Adrenal gland (tissue), 12 donors: ENCODE data around the gene VPS9D1. TPM values are rescaled to one million over a fixed set of nuclear protein-coding genes. Genes with fewer than 3 reads are reported as not detected.

ENCODE experiments used
- DNase-seq, 7 donors: peaks; one replicate each; pipeline ENCODE4 v3.0.0-alpha.2; 2019 to 2020
- H3K27ac ChIP-seq, 5 donors: fragments of 200-600 bp; sonication (generic) in 4 of 5; 1 replicate in 3 of 5; 2 replicates in 2 of 5; pipeline versions ENCODE4 v1.5.1 to v1.8.0; 2016 to 2020; ENCODE audit warnings: mild to moderate bottlenecking in 1 of 5
- H3K27me3 ChIP-seq: fragments of 200-600 bp; 2 replicates; pipeline ENCODE4 v1.8.0; 2021
- H3K36me3 ChIP-seq, 2 donors: fragments of 200-600 bp; replicated peaks in 1 of 2; 1 replicate in 1 of 2; 2 replicates in 1 of 2; pipeline versions ENCODE4 v1.5.1 to v1.8.0; 2018 to 2022
- H3K4me1 ChIP-seq, 2 donors: fragments of 200-600 bp; replicated peaks in 1 of 2; 1 replicate in 1 of 2; 2 replicates in 1 of 2; pipeline versions ENCODE4 v1.5.1 to v1.8.0; 2018 to 2021
- H3K4me3 ChIP-seq, 4 donors: fragments of 200-600 bp; sonication (generic) in 3 of 4; one replicate each; pipeline ENCODE4 v1.5.1; 2016 to 2018
- H3K9me3 ChIP-seq, 3 donors: fragments of 200-600 bp; sonication (generic) in 1 of 3; replicated peaks in 1 of 3; 1 replicate in 2 of 3; 2 replicates in 1 of 3; pipeline versions ENCODE4 v1.5.1 to v1.8.0; 2016 to 2021
- CTCF ChIP-seq, 6 experiments: fragments of 450-650 bp in 4 of 6; fragments of 200-600 bp in 2 of 6; sonication (generic) in 1 of 6; IDR thresholded peaks; 1 replicate in 5 of 6; 2 replicates in 1 of 6; pipeline versions ENCODE4 v1.5.1 to v1.8.0; 2016 to 2021; ENCODE audit warnings: antibody characterized with exemption in 6 of 6, mild to moderate bottlenecking in 2 of 6, moderate library complexity in 1 of 6
- POLR2A ChIP-seq, 2 donors: fragments of 450-650 bp; IDR thresholded peaks; one replicate each; pipeline ENCODE4 v1.6.1; 2017; ENCODE audit warnings: antibody characterized with exemption in 2 of 2, mild to moderate bottlenecking in 2 of 2, moderate library complexity in 1 of 2
- WGBS, 4 donors: extraction: QIAGEN DNeasy Blood & Tissue Kit in 2 of 4; methylation state at CpG; one replicate each; pipeline versions ENCODE4 v1.1.5 to v1.1.7; 2013 to 2017; 5-methylcytosine and 5-hydroxymethylcytosine counted together
- intact Hi-C, 2 donors: fragments of 100-400 bp; cut with DNase I; formaldehyde crosslinking; loops; one replicate each; pipeline versions ENCODE4 v1.14.1 to v1.15.0; 2022 to 2023
- polyA plus RNA-seq, 3 donors: library from polyadenylated mRNA; stranded (reverse); fragments of 200-250 nt in 2 of 3; fragments of 350-450 nt in 1 of 3; fragmentation: Illumina TruSeq in 1 of 3; extraction: RNeasy Lipid Tissue Mini Kit (QIAGEN cat#74804) in 1 of 3; gene quantifications; one replicate each; pipeline ENCODE4 v1.2.3, GENCODE V29; 2013 to 2014
- total RNA-seq, 9 donors: library from RNA; depleted of rRNA in 4 of 9; stranded (reverse); fragments of >200 nt in 4 of 9; fragments of 120-200 nt in 1 of 9; fragmentation: NEBNext Ultra II Directional in 1 of 9; extraction: Animal tissue kit (Norgen Biotek cat#: 25700) in 1 of 9; gene quantifications; one replicate each; pipeline versions ENCODE4 v1.1.0 to v1.2.4, GENCODE V29; 2013 to 2023
- donor health status: healthy with polysubstance abuse.
- donor health status: Bipolar disorder and iron deficiency.
- donor health status: DM: yes; HTN: yes; CAD: no.
- donor health status: DM: no; HTN: no; CAD: no.
- donor health status: DM: no; HTN: no; CAD: no.
- donor health status: DM: yes; HTN: yes; CAD: no.

The VPS9D1 gene
- total and polyA plus RNA-seq, 12 donors = 3.9 to 102 (median 23.2) TPM

- Histone ChIP-seq H3K36me3 (no peaks in the 10 kb centered on the region), H3K27me3 (no peaks in the 10 kb centered on the region), H3K27ac (no peak overlapping the region), H3K4me1 (peaks cover 6 to 11% of the 10 kb centered on the region in 2 donors), H3K4me3 (peak overlapping the region in 1 of 4 donors; percentile 51), H3K9me3 (no peaks in the 10 kb centered on the region)
- TF ChIP-seq POLR2A (IDR thresholded peaks at IDR 0.05) = no peak
- no peak for TF ChIP-seq CTCF (IDR thresholded peaks at IDR 0.05)
- WGBS, 4 donors = 10 to 31% (median 22%) methylated on average over 10 to 22 of the region's 22 CpGs
- peak in 1 of 7 donors; percentile 31 for DNase-seq
- intact Hi-C loops = no loop called here
Measured at GRCh38 chr16:89712274-89712781, 8.4 kb downstream of the VPS9D1 start.

GRCh38 chr16:89711601-89712273 lies 9.0 kb downstream of the VPS9D1 start:
- H3K4me3 ChIP-seq = peak overlapping the region in 1 of 4 donors; percentile 51
- H3K4me1 ChIP-seq = peaks cover 6 to 11% of the 10 kb centered on the region in 2 donors
- H3K27ac ChIP-seq = no peak overlapping the region
- peak in 4 of 7 donors; percentile 59 to 73 (median 70) for DNase-seq
- WGBS, 4 donors = 1 to 10% (median 3%) methylated on average over 2 to 48 of the region's 48 CpGs; no CpG with 5 or more reads in 1 of the 4 donors
- H3K9me3 ChIP-seq = no peaks in the 10 kb centered on the region
- no peaks in the 10 kb centered on the region for H3K36me3 ChIP-seq
- intact Hi-C loops = no loop called here
- TF ChIP-seq CTCF (IDR thresholded peaks at IDR 0.05) (no peak), POLR2A (IDR thresholded peaks at IDR 0.05) (no peak)
- H3K27me3 ChIP-seq = no peaks in the 10 kb centered on the region

- intact Hi-C loops = no loop called here
- H3K27me3 ChIP-seq = no peaks in the 10 kb centered on the region
- TF ChIP-seq CTCF (IDR thresholded peaks at IDR 0.05) (no peak), POLR2A (IDR thresholded peaks at IDR 0.05) (no peak)
- peaks cover 6 to 11% of the 10 kb centered on the region in 2 donors for H3K4me1 ChIP-seq
- WGBS, 4 donors = 78 to 85% (median 80%) methylated on average over 24 to 63 of the region's 63 CpGs; no CpG with 5 or more reads in 1 of the 4 donors
- no peaks in the 10 kb centered on the region for H3K9me3 ChIP-seq
- DNase-seq = no peak
- no peak overlapping the region for H3K27ac ChIP-seq
- no peak overlapping the region for H3K4me3 ChIP-seq
- H3K36me3 ChIP-seq = no peaks in the 10 kb centered on the region
Measured at GRCh38 chr16:89710709-89711564, 9.8 kb downstream of the VPS9D1 start.
